ENCODE measurements around the gene DIP2B. TPM values are rescaled to one million over a fixed set of nuclear protein-coding genes. Genes with fewer than 3 reads are reported as not detected.
"Not testable (repeated sequence)": the region's sequence is repeated elsewhere in the genome, so short reads cannot be mapped to it uniquely, and the experiment has no call there.

DIP2B gene
- total RNA-seq, 1 donor from 2014 or later, result 31.5 TPM

DNA sequence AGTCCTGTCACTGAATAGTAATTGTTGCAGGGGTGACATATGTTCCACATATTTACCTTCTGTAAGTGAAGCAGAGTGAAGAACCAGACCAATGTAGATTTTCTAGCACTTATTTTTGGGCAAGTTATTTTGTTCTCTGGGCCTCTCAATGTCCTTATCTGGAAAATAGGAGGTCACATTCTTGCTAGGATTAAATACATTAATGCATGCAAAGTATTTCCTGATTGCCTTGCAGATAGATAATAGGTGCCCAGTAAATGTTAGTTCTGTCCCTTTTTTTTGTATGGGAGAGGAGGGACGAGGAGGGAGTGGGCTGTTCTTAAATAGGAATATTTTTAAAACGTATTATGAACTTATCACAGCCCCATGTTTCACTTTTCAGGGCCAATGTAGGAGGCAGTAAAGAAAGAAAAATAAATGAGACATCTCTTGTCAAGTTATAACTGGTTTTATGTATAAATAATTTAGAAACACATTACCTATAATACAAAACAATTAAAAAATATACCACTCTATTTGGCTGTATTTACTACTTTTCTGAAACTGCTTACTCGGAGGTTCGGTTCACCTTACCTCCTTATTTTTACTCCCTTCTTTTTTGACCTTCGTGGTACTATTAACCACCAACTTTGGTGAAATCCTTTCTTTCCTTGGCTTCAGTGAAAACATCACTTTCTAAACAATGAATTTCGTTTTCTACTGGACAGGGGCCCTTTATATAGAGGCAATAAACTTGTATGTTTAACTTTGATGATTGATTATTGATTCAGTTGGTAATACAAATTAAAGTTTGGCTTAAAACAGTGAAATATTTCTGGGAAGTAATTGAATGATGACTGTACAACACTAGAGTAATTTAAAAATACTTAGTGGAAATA, 41.9 kb downstream of the DIP2B start:
- intact Hi-C loops (cut with micrococcal nuclease), result no loop called here

DNA sequence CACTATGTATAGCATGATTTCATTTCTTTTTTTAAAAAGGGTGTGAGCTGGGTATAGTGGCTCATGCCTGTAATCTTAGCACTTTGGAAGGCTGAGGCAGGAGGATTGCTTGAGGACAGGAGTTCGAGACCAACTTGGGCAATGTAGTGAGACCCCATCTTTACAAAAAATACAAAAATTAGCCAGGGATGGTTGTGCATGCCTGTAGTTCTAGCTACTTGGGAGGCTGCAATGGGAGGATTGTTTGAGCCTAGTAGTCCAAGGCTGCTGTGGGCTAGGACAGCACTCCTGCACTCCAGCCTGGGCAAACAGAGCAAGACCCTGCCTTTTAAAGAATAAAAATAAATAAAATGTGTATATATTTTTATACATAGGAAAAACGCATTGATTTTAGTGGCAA, 43.0 kb downstream of the DIP2B start:
- intact Hi-C loops (cut with micrococcal nuclease), result no loop called here

- intact Hi-C loops (cut with micrococcal nuclease), result no loop called here
Observed at GRCh38 chr12:50549885-50550284, 45.1 kb downstream of the DIP2B start.

DNA sequence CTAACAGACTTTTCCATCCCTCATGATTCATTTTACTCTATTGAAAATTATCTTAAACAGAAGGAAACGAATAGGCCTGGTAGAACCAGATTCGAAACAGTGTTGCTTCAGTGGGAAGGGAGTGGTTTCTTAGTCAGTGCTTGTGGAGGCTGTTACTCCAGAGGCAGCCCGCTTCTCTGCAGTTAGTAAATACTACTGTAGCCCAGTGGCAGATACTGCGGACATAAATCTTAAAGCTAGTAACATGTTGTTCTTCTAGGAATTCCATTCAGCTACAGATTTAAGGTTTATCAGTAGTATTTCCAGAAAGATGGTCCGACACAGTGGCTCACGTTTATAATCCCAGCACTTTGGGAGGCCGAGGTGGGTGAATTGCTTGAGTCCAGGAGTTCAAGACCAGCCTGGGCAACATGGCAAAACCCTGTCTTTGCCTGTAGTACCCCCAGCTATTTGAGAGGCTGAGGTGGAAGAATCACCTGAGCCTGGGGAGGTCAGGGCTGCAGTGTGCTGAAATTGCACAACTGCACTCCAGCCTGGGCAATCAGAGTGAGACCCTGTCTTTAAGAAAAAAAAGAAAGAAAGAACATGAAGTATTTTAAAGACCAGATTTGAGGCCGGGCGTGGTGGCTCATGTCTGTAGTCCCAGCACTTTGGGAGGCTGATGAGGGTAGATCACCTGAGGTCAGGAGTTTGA, 45.9 kb downstream of the DIP2B start:
- intact Hi-C loops (cut with micrococcal nuclease), result no loop called here

- intact Hi-C loops (cut with micrococcal nuclease), result no loop called here
Observed at GRCh38 chr12:50551866-50552265, 47.1 kb downstream of the DIP2B start.

- intact Hi-C loops (cut with micrococcal nuclease), result no loop called here
Observed at GRCh38 chr12:50554651-50555050, 49.9 kb downstream of the DIP2B start.

- intact Hi-C loops (cut with micrococcal nuclease), result no loop called here
Observed at GRCh38 chr12:50555471-50555885, 50.7 kb downstream of the DIP2B start.

GRCh38 chr12:50556273-50556672, 51.5 kb downstream of the DIP2B start:
- intact Hi-C loops (cut with micrococcal nuclease), result no loop called here

GRCh38 chr12:50556796-50557195, 52.0 kb downstream of the DIP2B start:
- intact Hi-C loops (cut with micrococcal nuclease), result not testable (repeated sequence)

GRCh38 chr12:50557421-50557820, 52.6 kb downstream of the DIP2B start:
- intact Hi-C loops (cut with micrococcal nuclease), result no loop called here

- intact Hi-C loops (cut with micrococcal nuclease), result no loop called here
Observed at GRCh38 chr12:50558970-50559369, 54.2 kb downstream of the DIP2B start.

DNA sequence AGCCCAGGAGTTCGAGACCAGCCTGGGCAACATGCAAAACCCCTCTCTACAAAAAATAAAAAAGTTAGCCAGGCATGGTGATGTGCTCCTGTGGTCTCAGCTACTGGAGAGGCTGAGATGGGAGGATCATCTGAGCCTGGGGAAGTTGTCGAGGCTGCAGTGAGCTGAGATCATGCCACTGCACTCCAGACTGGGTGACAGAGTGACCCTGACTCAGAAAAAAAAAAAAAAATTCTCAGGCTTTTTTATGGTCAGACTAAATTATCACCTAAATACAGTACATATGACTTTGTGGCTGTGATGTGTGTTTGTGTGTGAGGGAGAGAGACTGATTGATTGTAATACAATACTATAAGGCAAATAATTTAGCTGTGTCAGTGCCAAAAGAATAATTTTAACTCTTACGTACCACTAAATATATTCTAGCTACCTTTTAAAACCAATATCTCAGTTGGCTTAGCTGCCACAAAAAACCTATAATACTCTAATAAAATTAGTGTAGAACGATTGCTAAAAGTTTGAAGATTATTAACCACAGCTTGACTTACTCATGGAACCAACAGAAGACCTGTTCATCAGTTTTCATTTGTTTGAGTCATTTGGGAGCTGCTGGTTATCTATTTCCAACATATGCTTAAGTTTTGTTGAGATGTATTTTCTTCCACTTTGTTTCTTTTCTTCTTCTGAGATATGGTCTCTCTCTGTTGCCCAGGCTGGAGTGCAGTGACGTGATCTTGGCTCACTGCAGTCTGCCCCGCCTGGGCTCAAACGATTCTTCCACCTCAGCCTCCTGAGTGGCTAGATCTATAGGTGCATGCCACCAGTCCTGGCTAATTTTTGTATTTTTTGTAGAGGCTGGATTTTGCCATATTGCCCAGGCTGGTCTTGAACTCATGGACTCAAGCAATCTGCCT, 58.0 kb downstream of the DIP2B start:
- intact Hi-C loops (cut with micrococcal nuclease), result no loop called here

DNA sequence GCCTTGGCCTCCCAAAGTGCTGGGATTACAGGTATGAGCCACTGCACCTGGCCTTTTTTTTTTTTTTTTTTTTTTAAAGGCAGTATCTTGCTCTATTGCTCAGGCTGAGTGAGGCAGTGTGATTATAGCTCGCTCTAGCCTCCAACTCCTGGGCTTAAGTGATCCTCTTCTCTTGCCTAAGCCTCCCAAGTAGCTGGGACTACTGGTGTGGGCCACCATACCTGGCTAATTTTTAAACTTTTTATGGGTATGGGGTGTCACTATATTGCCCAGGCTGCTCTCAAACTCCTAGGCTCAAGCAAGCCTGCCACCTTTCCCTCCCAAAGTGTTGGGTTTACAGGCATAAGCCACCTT, 58.6 kb downstream of the DIP2B start:
- intact Hi-C loops (cut with micrococcal nuclease), result no loop called here

- intact Hi-C loops (cut with micrococcal nuclease), result no loop called here
Observed at GRCh38 chr12:50564237-50564947, 59.6 kb downstream of the DIP2B start.

DNA sequence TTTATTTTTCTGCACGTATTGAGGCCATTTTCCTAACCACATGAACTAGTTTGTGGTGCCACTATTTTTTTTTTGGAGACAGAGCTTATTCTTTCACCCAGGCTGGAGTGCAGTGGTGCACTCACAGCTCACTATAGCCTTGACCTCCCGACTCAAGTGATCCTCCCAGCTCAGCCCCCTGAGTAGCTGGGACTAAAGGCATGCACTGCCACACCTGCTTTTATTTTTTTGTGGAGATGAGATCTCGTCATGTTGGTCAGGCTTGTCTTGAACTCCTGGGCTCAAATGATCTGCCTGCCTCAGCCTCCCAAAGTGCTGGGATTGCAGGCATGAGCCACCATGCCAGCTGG, 60.1 kb downstream of the DIP2B start:
- intact Hi-C loops (cut with micrococcal nuclease), result no loop called here

DNA sequence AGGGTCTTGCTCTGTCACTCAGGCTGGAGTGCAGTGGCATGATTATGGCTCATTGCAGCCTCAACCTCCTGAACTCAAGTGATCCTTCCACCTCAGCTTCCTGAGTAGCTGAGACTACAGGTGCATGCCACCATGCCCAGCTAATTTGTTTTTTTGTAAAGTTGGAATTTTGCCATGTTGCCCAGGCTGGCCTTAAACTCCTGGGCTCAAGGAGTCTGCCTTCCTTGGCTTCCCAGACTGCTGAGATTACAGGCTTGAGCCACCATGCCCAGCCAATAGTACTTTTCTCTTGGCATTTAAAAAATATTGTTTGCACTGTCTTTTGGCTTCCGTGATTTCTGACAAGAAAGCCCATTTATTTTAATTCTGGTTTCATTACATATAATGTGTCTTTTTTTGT, 61.3 kb downstream of the DIP2B start:
- intact Hi-C loops (cut with micrococcal nuclease), result no loop called here

DNA sequence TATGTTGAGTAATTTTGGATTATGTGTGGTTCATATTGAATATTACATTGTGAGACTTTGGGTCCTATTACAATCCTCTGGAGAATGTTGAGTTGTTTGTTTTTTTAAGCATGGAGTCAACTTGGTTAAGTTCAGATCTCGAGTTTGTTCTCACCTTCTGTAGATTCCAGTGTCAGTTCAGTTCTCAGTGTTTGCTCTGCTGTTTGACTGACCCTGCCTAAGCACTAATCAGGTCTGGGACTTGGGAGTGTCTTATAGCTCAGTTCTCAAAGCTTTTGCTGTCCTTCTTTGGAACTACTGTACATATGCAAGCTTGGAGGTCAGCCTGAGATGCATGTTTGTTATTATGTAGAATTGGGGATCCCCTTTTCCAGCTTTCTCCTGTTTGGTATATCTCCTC, 63.1 kb downstream of the DIP2B start:
- intact Hi-C loops (cut with micrococcal nuclease), result no loop called here

DNA sequence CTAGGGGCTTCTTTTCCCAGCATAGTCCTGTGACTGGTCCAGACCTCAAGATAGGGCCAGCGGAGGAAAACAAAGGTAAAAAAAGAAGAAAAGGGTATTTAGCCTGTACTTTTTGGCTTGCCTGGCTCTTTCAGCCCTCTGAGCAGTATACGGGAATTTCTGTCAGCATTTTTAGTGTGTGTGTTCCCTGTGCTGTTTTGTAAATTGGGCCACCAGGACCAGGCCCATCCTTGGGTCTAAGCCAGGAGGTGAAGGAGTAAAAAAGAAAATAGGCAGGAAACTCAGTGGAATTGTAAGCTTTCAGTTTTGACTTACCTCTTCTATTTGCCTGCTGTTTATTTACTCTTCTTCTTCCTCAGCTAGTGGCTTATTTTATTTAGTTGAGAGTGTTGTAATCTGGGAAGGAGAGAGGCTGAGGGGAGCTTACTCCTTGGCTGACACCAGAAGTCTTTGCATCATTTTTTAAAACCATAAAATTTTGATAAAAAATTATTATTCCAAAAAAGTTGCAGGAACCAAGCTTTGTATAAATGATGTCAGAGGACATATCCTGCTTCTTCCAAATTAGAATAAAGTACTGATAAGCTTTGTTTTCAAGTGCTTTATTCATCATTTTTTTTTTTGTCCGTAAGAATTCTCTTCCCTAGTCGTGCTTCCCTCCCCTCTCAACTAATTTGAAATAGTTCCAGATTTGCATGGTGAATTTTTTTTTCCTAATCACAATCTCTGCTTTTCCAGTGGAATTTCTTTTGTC, 63.7 kb downstream of the DIP2B start:
- intact Hi-C loops (cut with micrococcal nuclease), result no loop called here

DNA sequence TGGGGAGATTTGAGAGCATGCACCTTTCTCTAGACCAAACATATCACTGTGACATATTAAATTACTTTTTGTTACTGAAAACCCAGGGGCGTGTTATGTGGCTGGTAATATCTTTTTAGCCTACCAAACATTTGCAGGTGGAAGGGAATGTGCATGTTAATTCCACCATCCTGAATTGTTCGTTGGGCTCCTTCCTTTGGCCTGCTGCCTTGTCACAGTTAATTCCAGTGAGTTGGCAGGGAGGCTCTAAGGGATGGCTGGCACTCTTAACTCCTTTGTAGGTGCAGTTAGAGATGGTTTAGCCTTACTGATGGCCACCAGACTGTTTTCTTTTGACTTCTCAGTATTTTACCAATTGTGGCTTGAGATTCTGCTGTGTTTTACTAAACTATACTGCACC, 64.5 kb downstream of the DIP2B start:
- intact Hi-C loops (cut with micrococcal nuclease), result no loop called here

DNA sequence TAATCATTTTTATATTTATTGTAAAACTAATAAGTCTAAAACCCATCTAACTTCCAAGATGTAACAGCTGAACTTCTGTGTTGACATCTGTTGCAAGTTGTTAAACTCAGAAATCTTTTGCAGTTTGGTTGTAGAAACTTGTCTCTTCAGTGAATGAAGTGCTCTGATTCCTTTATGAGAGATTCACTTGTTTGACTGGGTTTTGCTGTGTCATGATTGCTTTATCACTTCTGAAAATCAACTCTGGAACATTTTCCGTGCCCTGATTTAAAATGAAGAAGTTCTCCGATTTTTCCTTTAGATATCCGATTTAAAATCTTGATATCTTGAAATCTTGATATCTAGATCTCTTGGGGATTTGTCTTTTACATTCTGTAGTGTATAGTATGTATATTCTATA, 65.1 kb downstream of the DIP2B start:
- intact Hi-C loops (cut with micrococcal nuclease), result no loop called here

- intact Hi-C loops (cut with micrococcal nuclease), result no loop called here
Observed at GRCh38 chr12:50571786-50572185, 67.0 kb downstream of the DIP2B start.
